Measurements from ENCODE around the gene RCL1.

RCL1 gene

DNA sequence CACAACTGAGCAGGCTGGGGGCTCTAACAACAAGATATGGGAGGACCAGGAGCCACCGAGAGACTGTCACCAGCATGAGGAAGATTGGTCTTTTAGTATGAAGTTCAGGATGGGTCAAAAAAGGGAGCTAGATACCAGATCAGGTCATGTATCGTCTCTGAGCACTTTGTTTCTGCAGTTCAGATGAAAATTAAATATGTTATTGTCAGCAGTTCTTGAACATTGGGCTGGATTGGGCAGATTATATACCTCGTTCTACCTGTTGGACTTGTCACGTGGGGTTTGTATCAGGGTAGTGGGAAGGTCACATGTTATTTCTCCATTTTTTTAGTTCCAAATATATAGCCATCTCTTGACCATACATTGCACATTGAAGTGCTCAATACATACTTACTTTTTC, 47.3 kb downstream of the RCL1 start:
- TF ChIP-seq, protein P1, sequence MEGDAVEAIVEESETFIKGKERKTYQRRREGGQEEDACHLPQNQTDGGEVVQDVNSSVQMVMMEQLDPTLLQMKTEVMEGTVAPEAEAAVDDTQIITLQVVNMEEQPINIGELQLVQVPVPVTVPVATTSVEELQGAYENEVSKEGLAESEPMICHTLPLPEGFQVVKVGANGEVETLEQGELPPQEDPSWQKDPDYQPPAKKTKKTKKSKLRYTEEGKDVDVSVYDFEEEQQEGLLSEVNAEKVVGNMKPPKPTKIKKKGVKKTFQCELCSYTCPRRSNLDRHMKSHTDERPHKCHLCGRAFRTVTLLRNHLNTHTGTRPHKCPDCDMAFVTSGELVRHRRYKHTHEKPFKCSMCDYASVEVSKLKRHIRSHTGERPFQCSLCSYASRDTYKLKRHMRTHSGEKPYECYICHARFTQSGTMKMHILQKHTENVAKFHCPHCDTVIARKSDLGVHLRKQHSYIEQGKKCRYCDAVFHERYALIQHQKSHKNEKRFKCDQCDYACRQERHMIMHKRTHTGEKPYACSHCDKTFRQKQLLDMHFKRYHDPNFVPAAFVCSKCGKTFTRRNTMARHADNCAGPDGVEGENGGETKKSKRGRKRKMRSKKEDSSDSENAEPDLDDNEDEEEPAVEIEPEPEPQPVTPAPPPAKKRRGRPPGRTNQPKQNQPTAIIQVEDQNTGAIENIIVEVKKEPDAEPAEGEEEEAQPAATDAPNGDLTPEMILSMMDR (IDR thresholded peaks at IDR 0.05; ENCODE audit: insufficient read depth, low read depth, low read length, missing control alignments): no peak
- no peak overlapping the region for H3K4me3 ChIP-seq (ENCODE audit: low read depth, low read length)
- DNase-seq (ENCODE audit: low read depth): no peak

- TF ChIP-seq, protein P1 (IDR thresholded peaks at IDR 0.05; ENCODE audit: insufficient read depth, low read depth, low read length, missing control alignments): no peak
- no peak for DNase-seq (ENCODE audit: low read depth)
- H3K4me3 ChIP-seq (ENCODE audit: low read depth, low read length): no peak overlapping the region
These were observed 49.5 kb downstream of the RCL1 start for GRCh38 chr9:4842213-4842612.

GRCh38 chr9:4842734-4843133, 50.0 kb downstream of the RCL1 start:
- DNase-seq (ENCODE audit: low read depth): no peak
- no peak overlapping the region for H3K4me3 ChIP-seq (ENCODE audit: low read depth, low read length)
- TF ChIP-seq, protein P1 (IDR thresholded peaks at IDR 0.05; ENCODE audit: insufficient read depth, low read depth, low read length, missing control alignments): no peak

GRCh38 chr9:4844056-4844838, 51.5 kb downstream of the RCL1 start:
- no peak overlapping the region for H3K4me3 ChIP-seq (ENCODE audit: low read depth, low read length)
- no peak for DNase-seq (ENCODE audit: low read depth)
- TF ChIP-seq, protein P1 (IDR thresholded peaks at IDR 0.05; ENCODE audit: insufficient read depth, low read depth, low read length, missing control alignments): no peak

DNA sequence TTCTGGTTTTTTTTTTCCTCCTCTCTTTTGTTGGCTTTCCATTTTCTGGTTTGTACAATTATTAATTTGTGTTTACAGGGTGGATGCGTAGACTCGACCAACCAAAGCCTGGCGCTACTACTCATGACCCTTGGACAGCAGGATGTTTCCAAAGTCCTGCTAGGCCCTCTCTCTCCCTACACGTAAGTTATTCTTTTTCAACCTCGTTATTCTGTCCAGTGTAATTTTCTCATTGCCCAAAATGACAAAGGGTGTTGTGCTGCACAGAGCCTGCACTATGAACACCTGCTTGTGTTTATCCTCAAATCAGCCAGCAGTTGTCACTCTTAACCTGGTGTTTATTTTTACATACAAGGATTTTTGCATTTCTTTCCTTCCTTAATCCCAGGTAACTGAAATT, 56.6 kb downstream of the RCL1 start:
- no peak overlapping the region for H3K4me3 ChIP-seq (ENCODE audit: low read depth, low read length)
- DNase-seq (ENCODE audit: low read depth): no peak

DNA sequence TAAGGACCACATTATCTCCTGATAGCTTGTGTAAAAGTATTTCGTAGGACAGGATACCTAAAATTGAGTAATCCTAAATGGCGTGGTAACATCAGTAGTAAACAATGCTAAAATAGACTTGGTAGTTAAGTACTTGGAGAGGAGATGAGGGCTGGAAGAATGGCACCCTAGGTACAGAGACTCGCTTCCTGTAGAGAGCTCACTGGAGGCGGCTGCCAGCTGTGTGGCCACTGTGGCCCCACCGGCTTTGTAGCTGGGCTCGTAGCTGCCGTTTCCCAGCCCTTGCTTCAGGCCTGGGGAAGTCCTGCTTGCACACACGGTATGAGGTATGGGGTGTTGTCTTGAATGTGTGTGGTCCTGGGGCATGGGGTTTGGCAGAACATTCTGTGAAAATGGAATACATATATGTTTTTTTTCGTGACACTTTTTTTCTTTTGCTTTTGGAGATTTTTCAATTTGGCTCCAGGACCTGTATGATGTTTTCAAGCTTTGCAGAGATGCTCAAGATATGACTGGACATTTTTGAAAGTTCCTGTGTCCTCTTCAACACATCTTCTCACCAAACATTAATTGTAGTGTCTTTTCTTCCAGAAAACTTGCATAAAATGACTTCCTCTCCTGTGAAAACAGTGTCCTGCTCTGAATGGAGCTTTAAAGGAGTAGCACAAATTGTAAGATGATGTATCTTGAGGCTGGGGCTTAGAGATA, 58.0 kb downstream of the RCL1 start:
- TF ChIP-seq, protein P1 (IDR thresholded peaks at IDR 0.05; ENCODE audit: insufficient read depth, low read depth, low read length, missing control alignments): no peak
- DNase-seq (ENCODE audit: low read depth): no peak
- no peak overlapping the region for H3K4me3 ChIP-seq (ENCODE audit: low read depth, low read length)

More for the DNA sequence above, 56.6 kb downstream of the RCL1 start:
- TF ChIP-seq, protein P1 (IDR thresholded peaks at IDR 0.05; ENCODE audit: insufficient read depth, low read depth, low read length, missing control alignments): no peak

Data from GM12865 (cell line).